Measurements from ENCODE around the gene GOLGA8G.
"Not testable (repeated sequence)": the region's sequence is repeated elsewhere in the genome, so short reads cannot be mapped to it uniquely, and the experiment has no call there.

Gene GOLGA8G

GRCh38 chr15:28532954-28533353 lies at the start of gene GOLGA8G:
Gene GOLGA8G (minus strand): TSS chr15:28532971. CDS start chr15:28532909, 62 bp downstream.
- TF ChIP-seq CTCF (IDR thresholded peaks at IDR 0.05): not testable (repeated sequence)

- not testable (repeated sequence) for TF ChIP-seq CTCF (IDR thresholded peaks at IDR 0.05)
Observed at GRCh38 chr15:28553268-28553667, 20.5 kb upstream of the GOLGA8G start, which contains the start of gene GOLGA6L25. Gene GOLGA6L25 (plus strand): TSS chr15:28553568. CDS start chr15:28553629, 61 bp downstream.

Data from LNCAP (cell line).